Ishikawa (cell line): Measurements from ENCODE around the gene G6PD.

Experiments used
- CEBPB ChIP-seq: IDR thresholded peaks from 2 replicates; pipeline ENCODE4 v1.6.1; 2012
- CREB1 ChIP-seq: IDR thresholded peaks from 2 replicates; pipeline ENCODE4 v1.6.1; 2012; ENCODE audit warnings: low read depth
- EGR1 ChIP-seq: IDR thresholded peaks from 2 replicates; pipeline ENCODE4 v1.6.1; 2012
- EP300 ChIP-seq: IDR thresholded peaks from 2 replicates; pipeline ENCODE4 v1.6.1; 2012; ENCODE audit warnings: borderline replicate concordance
- FOXM1 ChIP-seq: IDR thresholded peaks from 2 replicates; pipeline ENCODE4 v1.6.1; 2012; ENCODE audit warnings: low read depth, borderline replicate concordance
- MAX ChIP-seq: IDR thresholded peaks from 2 replicates; pipeline ENCODE4 v1.6.1; 2012
- NFIC ChIP-seq: IDR thresholded peaks from 2 replicates; pipeline ENCODE4 v1.6.1; 2012
- RAD21 ChIP-seq: IDR thresholded peaks from 2 replicates; pipeline ENCODE4 v1.6.1; 2012; ENCODE audit warnings: low read depth
- TAF1 ChIP-seq: IDR thresholded peaks from 2 replicates; pipeline ENCODE4 v1.6.1; 2012; ENCODE audit warnings: low read depth, mild to moderate bottlenecking
- TCF12 ChIP-seq: IDR thresholded peaks from 2 replicates; pipeline ENCODE4 v1.6.1; 2012; ENCODE audit warnings: low read depth
- TEAD4 ChIP-seq: IDR thresholded peaks from 2 replicates; pipeline ENCODE4 v1.6.1; 2012
- YY1 ChIP-seq: IDR thresholded peaks from 2 replicates; pipeline ENCODE4 v1.6.1; 2012; ENCODE audit warnings: low read depth
- ZBTB7A ChIP-seq: IDR thresholded peaks from 2 replicates; pipeline ENCODE4 v1.6.1; 2012; ENCODE audit warnings: low read depth
- TF ChIP-seq, protein P1 (sequence below): IDR thresholded peaks from 2 replicates; pipeline ENCODE4 v1.6.1; 2012
- TF ChIP-seq, protein P2 (sequence below): IDR thresholded peaks from 2 replicates; pipeline ENCODE4 v1.6.1; 2012; ENCODE audit warnings: low read depth, mild to moderate bottlenecking

The G6PD gene

DNA sequence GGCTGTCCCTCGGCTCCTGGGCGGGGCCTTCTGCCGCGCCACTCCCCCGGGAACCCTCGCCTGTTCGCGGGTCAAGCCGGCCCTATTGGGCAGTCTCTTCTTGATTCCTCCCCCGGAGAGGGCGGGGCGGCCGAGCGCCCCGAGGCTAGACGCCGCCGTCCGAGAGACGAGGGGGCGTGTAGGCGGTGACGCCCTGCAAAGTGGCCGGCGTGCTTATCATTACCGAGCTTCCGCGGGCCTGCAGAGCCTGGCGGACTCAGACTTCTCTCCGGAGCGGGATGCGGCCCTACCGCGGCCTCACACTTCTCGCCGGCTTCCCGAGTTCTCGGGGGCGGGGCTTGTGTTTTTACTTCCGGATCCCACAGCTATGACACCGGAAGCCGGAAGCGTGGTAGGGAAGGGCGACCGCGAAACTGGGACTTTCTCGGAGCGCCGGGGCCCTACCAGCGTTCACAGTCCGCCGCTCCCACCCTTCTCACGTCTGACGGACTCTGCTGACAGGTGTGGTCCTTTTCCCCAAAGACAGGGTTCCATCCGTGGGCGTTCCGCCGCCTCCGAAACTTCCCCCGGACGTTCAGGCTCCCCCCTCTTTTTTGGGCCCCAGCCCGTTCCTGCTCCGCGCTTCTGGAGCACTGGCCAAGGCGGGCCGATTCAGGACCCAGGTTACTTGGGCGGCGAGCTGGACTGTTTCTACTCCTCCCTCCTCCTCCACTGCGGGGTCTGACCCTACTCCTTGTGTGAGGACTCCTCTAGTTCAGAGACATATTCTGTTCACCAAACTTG, 790 bp upstream of the G6PD start, which contains the start of gene IKBKG:
Gene IKBKG, plus strand, starts transcription at position 376 of the 783 bp plus-strand sequence. CDS start 4,383 bp downstream, outside the sequence.
- no peak for TF ChIP-seq TAF1
- 0 out of 2 replicates have a peak, but pooled peaks have one; percentile 15 for TF ChIP-seq EGR1

DNA sequence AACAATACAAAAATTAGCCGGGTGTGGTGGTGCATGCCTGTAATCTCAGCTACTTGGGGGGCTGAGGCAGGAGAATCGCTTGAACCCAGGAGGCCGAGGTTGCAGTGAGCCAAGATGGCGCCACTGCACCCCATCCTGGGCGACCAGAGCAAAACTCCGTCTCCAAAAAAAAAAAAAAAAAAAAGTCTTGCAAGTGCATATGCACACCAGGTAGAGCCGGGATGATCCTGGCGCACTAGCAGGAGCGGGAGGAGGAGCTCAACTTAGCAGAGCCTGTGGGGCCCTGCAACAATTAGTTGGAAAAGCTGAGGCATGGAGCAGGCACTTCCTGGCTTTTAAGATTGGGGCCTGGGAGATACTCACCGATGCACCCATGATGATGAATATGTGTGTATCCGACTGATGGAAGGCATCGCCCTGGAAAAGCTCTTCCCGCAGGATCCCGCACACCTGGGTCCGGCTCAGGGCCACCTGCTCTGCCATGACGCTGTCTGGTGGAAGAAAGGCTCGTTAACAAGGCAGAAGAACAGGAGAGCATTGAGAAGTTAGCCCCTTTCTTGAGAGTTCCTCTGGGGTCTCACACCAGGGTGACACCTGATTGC, 872 bp downstream of the G6PD start:
- TF ChIP-seq, protein P1, sequence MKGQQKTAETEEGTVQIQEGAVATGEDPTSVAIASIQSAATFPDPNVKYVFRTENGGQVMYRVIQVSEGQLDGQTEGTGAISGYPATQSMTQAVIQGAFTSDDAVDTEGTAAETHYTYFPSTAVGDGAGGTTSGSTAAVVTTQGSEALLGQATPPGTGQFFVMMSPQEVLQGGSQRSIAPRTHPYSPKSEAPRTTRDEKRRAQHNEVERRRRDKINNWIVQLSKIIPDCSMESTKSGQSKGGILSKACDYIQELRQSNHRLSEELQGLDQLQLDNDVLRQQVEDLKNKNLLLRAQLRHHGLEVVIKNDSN, result no peak
- no peak for TF ChIP-seq YY1
- TF ChIP-seq MAX, result no peak
- no peak for TF ChIP-seq TAF1
- TF ChIP-seq ZBTB7A, result no peak
- no peak for TF ChIP-seq RAD21
- TF ChIP-seq, protein P2, sequence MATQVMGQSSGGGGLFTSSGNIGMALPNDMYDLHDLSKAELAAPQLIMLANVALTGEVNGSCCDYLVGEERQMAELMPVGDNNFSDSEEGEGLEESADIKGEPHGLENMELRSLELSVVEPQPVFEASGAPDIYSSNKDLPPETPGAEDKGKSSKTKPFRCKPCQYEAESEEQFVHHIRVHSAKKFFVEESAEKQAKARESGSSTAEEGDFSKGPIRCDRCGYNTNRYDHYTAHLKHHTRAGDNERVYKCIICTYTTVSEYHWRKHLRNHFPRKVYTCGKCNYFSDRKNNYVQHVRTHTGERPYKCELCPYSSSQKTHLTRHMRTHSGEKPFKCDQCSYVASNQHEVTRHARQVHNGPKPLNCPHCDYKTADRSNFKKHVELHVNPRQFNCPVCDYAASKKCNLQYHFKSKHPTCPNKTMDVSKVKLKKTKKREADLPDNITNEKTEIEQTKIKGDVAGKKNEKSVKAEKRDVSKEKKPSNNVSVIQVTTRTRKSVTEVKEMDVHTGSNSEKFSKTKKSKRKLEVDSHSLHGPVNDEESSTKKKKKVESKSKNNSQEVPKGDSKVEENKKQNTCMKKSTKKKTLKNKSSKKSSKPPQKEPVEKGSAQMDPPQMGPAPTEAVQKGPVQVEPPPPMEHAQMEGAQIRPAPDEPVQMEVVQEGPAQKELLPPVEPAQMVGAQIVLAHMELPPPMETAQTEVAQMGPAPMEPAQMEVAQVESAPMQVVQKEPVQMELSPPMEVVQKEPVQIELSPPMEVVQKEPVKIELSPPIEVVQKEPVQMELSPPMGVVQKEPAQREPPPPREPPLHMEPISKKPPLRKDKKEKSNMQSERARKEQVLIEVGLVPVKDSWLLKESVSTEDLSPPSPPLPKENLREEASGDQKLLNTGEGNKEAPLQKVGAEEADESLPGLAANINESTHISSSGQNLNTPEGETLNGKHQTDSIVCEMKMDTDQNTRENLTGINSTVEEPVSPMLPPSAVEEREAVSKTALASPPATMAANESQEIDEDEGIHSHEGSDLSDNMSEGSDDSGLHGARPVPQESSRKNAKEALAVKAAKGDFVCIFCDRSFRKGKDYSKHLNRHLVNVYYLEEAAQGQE, result no peak
- TF ChIP-seq EGR1, result no peak
- TF ChIP-seq CREB1, result no peak
- TF ChIP-seq TEAD4, result no peak
- TF ChIP-seq TCF12, result no peak
- TF ChIP-seq CEBPB, result no peak
- no peak for TF ChIP-seq NFIC
- TF ChIP-seq EP300, result no peak
- no peak for TF ChIP-seq FOXM1

DNA sequence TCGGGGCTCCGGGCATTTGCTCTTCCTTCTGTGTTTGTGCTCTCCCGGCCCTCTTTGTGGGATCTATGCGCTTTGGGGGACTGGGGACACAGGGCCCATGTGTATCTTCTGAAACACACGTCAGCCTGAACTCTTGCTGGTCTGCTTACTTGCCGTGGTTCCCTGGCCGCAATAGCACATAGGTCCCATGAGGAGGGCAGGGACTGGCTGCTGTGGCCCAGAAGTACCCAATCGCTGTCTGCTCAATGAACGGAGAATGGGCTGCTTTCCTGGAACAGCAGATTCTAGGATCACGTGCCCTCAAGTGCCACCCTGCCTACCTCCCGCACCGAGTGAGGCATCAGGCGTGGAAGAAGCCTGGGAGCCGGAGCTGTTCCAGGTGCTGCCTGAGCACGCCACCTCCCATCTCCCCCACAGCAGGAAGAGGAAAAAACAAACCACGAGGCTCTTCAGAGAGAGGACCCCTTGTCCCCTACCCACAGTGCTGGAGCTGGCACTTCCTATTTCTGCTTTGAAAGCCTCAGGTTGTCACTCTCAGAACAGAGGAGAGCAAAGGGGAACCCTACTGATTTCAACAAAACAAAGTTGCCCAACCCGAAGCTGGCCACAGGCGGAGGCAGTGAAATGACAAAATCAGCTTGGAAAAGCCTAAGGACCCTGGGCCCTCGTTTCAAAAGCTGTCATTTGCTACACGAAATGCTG, 3.8 kb downstream of the G6PD start:
- TF ChIP-seq, protein P2, result peak; percentile 34; the same call in 1 of the 2 replicates
- no peak for TF ChIP-seq TCF12

- no peak for TF ChIP-seq EGR1
- TF ChIP-seq CREB1, result no peak
- no peak for TF ChIP-seq FOXM1
- TF ChIP-seq EP300, result peak; percentile 28; the same call in 1 of the 2 replicates
- no peak for TF ChIP-seq RAD21
- TF ChIP-seq ZBTB7A, result 0 out of 2 replicates have a peak, but pooled peaks have one; percentile 60
- TF ChIP-seq TCF12, result no peak
- TF ChIP-seq YY1, result no peak
- peak; percentile 71; the same call in 1 of the 2 replicates for TF ChIP-seq NFIC
- TF ChIP-seq, protein P2, result no peak
- TF ChIP-seq, protein P1, result no peak
These were observed 4.5 kb downstream of the G6PD start for GRCh38 chrX:154541896-154542722.
